GM21367 (cell line): ENCODE data around the gene CAMKMT.
"Not testable (repeated sequence)": the region's sequence is repeated elsewhere in the genome, so short reads cannot be mapped to it uniquely, and the experiment has no call there.

Source experiments
- ATAC-seq: cut with Tn5 transposase; IDR thresholded peaks from one replicate; pipeline ENCODE4 v1.9.1; 2021; ENCODE audit not compliant: unreplicated experiment

The CAMKMT gene

GRCh38 chr2:44580875-44581515, 219.2 kb downstream of the CAMKMT start:
- ATAC-seq = no peak

- no peak for ATAC-seq
Observed at GRCh38 chr2:44582363-44583008, 220.7 kb downstream of the CAMKMT start.

DNA sequence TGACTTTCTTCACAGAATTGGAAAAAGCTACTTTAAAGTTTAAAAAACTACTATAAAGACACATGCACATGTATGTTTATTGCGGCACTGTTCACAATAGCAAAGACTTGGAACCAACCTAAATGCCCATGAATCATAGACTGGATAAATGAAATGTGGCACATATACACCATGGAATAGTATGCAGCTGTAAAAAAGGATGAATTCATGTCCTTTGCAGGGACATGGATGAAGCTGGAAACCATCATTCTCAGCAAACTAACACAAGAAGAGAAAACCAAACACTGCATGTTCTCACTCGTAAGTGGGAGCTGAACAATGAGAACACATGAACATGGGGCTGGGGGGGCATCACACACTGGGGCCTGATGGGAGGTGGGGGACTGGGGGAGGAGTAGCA, 233.9 kb downstream of the CAMKMT start:
- not testable (repeated sequence) for ATAC-seq

- ATAC-seq = no peak
Observed at GRCh38 chr2:44596537-44597320, 235.0 kb downstream of the CAMKMT start.

DNA sequence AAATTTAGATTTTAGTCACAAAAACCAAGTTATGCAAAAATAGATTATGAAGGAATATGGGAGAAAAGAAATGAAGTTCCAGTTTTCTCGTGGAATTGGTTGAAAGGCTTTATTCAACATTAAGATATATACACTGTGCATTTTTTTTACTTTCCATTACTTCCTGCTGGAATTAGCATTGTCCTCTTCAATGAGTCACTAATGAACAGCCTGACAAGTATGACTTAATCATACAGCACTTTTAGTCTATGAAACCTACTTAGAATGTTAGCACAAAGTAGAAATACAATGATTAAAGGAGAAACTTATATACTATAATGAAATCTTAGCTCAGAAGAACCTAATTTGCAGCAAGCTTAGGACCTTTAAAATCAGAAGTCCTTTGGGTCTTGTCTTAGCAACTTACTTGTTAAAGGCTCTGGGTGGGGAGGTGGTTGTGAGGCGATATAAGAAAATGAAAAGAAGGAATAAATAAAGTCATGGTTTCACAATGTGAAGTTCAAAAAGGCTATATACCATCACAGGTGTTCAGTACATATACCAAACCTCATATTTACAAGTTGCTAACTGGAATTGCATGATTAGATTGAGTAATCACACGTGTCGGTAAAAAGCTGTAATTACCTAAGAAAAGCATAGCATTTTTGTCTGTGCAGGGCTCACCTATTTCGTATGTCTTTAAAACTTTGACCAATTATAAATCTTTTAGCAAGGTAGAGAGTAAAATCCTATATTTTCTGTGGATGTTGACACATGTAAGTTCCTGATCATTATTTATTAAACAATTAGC, 236.8 kb downstream of the CAMKMT start:
- ATAC-seq = no peak

DNA sequence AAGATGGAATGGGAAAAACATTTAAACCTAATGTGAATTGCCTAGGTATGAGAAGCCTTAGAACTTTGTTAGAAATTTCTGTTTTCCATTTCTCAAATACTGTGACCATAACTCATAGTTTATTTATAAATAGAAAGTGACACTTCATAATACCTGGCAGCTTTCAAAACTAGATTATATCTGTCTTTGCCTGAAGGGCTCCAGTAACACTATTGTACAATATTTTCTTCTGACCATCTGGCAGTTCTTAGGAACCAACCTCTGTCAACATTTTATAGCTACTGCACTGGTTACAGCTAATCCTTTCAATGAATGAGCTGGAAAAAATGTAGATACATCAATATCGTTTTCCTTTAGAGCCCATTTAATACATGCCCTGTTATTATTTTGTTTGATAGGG, 237.4 kb downstream of the CAMKMT start:
- peak; percentile 67 for ATAC-seq

DNA sequence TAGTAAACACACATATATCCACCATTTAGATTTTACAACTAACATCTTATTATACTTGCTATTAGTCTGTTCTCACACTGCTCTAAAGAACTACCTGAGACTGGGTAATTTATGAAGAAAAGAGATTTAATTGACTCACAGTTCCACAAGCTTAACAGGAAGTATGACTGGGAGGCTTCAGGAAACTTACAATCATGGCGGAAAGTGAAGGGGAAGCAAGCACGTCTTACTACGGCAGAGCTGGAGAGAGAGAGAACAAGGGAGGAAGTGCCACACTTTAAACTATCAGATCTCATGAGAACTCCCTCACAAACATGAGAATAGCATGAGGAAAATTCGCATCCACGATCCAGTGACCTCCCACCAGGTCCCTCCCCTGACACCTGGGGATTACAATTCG, 240.7 kb downstream of the CAMKMT start:
- ATAC-seq = no peak

DNA sequence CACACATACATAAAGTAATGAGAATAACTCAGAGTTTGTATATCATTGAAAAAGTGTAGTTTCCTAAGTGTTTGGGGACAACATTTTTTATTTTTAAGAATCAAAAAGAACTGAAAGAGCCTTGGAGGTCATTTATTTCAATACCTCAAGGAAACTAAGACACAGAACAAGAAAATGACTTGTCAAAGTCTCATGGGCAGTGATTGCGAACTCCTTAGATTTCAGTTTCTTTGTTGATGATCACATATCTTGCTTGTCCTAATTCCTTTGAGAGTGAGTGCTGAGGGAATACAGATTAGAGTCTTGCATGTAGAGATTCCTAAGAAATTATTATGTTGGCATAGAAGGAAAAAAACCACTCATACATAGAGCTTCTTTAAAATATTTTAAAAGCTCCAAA, 243.8 kb downstream of the CAMKMT start:
- no peak for ATAC-seq

GRCh38 chr2:44612276-44612675, 250.5 kb downstream of the CAMKMT start:
- no peak for ATAC-seq

- ATAC-seq = no peak
Observed at GRCh38 chr2:44614940-44615339, 253.2 kb downstream of the CAMKMT start.

DNA sequence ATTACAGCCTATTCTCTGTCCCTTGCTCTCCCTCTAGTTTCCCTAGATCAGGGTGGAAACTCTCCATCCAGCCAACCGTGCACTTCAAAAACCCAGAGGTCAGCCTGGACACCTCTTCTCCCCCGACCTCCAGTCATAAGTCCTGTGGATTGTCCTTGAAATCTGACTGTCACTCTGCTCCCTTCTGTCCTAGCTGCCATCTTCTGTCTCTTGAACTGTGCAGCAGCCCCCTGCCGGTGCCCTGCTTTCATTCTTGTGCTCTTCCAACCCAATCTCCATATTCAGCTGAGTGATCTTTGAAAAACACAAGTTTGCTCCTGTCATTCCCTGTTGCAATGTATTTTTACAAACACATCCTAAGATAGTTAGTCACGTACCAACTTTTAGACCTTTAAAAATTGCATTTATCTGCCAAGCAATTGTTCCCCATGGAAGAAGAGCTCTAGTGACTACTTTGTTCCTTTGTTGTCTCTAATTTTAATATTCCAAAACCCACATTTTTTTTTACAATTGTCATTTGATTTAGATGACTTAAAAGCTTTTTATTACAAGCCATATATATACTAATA, 254.3 kb downstream of the CAMKMT start:
- no peak for ATAC-seq

DNA sequence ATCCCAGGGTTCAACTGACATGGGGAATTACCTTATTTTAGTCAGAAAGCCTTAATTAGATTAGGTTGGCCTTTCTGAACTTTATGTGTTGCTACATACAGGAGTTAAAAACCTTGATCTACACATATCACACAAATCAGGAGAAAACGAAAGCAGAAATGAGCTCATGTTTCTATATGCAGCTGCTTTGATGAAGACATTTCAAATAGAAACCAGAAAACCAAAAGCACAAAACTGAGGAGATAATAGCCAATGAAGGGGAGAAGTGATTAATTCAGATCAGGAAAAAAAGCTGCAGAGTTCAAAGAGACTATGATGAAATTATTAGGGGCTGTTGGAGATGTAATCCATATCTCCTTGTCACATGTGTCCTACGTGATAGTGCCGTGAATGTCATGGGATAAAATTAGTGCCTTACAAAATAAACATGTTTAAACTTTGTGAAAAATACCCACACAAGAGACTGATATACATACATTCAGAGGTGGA, 255.0 kb downstream of the CAMKMT start:
- no peak for ATAC-seq

- no peak for ATAC-seq
Observed at GRCh38 chr2:44618251-44619023, 256.7 kb downstream of the CAMKMT start.

- no peak for ATAC-seq
Observed at GRCh38 chr2:44620189-44620990, 258.6 kb downstream of the CAMKMT start.

GRCh38 chr2:44623622-44624351, 262.0 kb downstream of the CAMKMT start:
- no peak for ATAC-seq

DNA sequence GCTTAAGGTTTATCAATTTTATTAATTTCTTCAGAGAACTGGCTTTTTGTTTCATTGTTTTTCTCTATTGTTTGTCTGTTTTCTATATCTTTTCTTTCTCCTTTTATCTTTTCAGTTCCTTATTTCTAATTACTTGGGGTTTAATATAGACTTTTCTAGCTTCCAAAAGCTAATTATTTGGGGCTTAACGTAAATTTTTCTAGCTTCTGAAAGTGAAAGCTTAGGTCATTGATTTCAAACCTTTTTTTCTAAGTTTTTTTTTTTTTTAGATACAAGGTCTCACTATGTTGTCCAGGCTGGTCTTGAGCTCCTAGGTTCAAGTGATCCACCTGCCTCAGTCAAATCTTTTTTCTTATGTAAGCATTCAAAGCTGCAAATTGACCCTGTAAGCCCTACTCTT, 266.6 kb downstream of the CAMKMT start:
- ATAC-seq = no peak

DNA sequence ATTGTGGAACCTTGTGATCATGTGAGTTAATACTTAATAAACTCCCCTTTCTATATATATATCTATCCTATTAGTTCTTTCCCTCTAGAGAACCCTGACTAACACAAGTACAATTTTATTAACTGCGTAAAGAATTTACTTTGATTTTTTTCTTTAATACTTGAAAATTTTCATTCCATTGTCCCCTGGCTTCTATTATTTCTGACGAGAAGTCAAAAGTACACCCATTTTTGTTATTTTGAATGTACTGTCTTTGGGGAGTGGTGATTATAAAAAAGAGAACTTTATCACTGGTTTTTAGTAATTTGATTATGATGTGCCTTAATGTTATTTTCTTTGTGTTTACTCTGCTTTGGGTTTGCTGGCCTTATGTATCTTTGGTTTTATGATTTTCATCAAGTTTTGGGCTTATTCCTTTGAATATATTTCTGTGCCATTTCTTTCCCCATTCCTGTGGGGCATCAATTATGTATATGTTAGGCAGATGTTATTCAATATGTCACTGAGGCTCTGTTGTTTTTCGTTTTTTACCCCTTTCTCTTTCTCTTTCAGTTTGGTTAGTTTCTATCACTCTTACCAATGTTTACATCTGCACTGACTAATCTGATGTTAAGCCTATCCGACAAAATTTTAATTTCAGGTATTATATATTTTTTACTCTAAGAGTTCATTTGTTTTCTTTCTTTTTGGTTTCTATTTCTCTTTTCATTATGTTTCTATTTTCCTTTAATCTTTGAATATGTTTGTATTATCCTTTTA, 271.4 kb downstream of the CAMKMT start:
- ATAC-seq = no peak

DNA sequence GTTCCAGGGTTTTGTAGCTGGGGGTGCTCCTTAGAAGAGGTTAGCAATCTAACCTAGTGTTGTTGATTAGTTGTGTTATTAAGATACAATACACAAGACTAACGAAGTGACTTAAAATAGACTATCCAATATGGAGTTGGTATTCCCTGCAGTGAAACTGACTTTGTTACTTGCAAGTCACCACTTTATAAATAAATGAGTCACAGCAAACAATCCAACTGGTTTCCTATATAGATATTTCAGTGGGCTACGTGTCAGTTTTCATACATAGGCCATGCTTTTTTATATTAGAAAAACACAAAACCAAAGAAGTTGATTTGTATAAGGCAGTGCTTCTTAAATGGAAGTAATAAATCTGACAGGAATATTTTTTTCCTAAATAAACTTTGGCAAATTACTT, 274.0 kb downstream of the CAMKMT start:
- no peak for ATAC-seq
